ENCODE data around the gene IFNG. TPM values are rescaled to one million over a fixed set of nuclear protein-coding genes. Genes with fewer than 3 reads are reported as not detected.

The IFNG gene
- total RNA-seq, 1 donor from 2014 or later = not detected

GRCh38 chr12:68148261-68148951, 11.1 kb downstream of the IFNG start:
- Mint-ChIP-seq H3K4me1 (ENCODE audit: low read depth, unreplicated experiment) (no peaks in the 10 kb centered on the region), H3K36me3 (ENCODE audit: low read depth, unreplicated experiment) (no peaks in the 10 kb centered on the region), H3K27me3 (ENCODE audit: low read depth, unreplicated experiment) (no peaks in the 10 kb centered on the region), H3K27ac (ENCODE audit: unreplicated experiment) (no peak overlapping the region), H3K9me3 (ENCODE audit: unreplicated experiment) (peaks cover 6% of the 10 kb centered on the region), H3K4me3 (ENCODE audit: unreplicated experiment) (no peak overlapping the region)
- H3K4me3 ChIP-seq (ENCODE audit: insufficient read depth, low read depth, low read length) = no peak overlapping the region
- H3K4me2 ChIP-seq (ENCODE audit: low read length) = no peak overlapping the region
- no peaks in the 10 kb centered on the region for H3K79me2 ChIP-seq (ENCODE audit: insufficient read depth, low read length)
- H3K27ac ChIP-seq (ENCODE audit: low read depth, low read length) = no peak overlapping the region
- DNase-seq (ENCODE audit: low read depth) (no peak), FAIRE-seq (no peak)
- no peaks in the 10 kb centered on the region for H3K36me3 ChIP-seq (ENCODE audit: insufficient read depth, low read length)
- no peak for TF ChIP-seq CTCF (IDR thresholded peaks at IDR 0.05; ENCODE audit: insufficient read depth, low read depth, low read length)
- TF ChIP-seq EZH2 (IDR thresholded peaks at IDR 0.05; ENCODE audit: insufficient read depth, low read length) = no peak
- H4K20me1 ChIP-seq (ENCODE audit: insufficient read depth, low read length) = no peaks in the 10 kb centered on the region
- no peak overlapping the region for H2AFZ ChIP-seq (ENCODE audit: low read depth, low read length)
- no peaks in the 10 kb centered on the region for H3K4me1 ChIP-seq (ENCODE audit: insufficient read depth, low read length)
- H3K27me3 ChIP-seq (ENCODE audit: insufficient read depth, low read length) = peaks cover 5% of the 10 kb centered on the region
- H3K9me3 ChIP-seq (ENCODE audit: insufficient read depth, low read depth, low read length) = no peaks in the 10 kb centered on the region
- H3K9ac ChIP-seq (ENCODE audit: low read length) = no peak overlapping the region

GRCh38 chr12:68140556-68140955, 19.0 kb downstream of the IFNG start:
- H3K27ac Mint-ChIP-seq (ENCODE audit: unreplicated experiment) = no peak overlapping the region
- Histone ChIP-seq H3K27me3 (ENCODE audit: insufficient read depth, low read length) (peaks cover 8% of the 10 kb centered on the region), H3K27ac (ENCODE audit: low read depth, low read length) (no peak overlapping the region), H2AFZ (ENCODE audit: low read depth, low read length) (no peak overlapping the region), H3K4me2 (ENCODE audit: low read length) (no peak overlapping the region), H4K20me1 (ENCODE audit: insufficient read depth, low read length) (no peaks in the 10 kb centered on the region), H3K79me2 (ENCODE audit: insufficient read depth, low read length) (no peaks in the 10 kb centered on the region), H3K9me3 (ENCODE audit: insufficient read depth, low read depth, low read length) (no peaks in the 10 kb centered on the region), H3K9ac (ENCODE audit: low read length) (no peak overlapping the region), H3K4me1 (ENCODE audit: insufficient read depth, low read length) (no peaks in the 10 kb centered on the region), H3K4me3 (ENCODE audit: insufficient read depth, low read depth, low read length) (no peak overlapping the region), H3K36me3 (ENCODE audit: insufficient read depth, low read length) (no peaks in the 10 kb centered on the region)
- TF ChIP-seq EZH2 (IDR thresholded peaks at IDR 0.05; ENCODE audit: insufficient read depth, low read length) (no peak), CTCF (IDR thresholded peaks at IDR 0.05; ENCODE audit: insufficient read depth, low read depth, low read length) (no peak)
- DNase-seq (ENCODE audit: low read depth) (no peak), FAIRE-seq (no peak)
- H3K4me1 Mint-ChIP-seq (ENCODE audit: low read depth, unreplicated experiment) = no peaks in the 10 kb centered on the region
- peaks cover 5% of the 10 kb centered on the region for H3K27me3 Mint-ChIP-seq (ENCODE audit: low read depth, unreplicated experiment)
- no peaks in the 10 kb centered on the region for H3K36me3 Mint-ChIP-seq (ENCODE audit: low read depth, unreplicated experiment)
- no peaks in the 10 kb centered on the region for H3K9me3 Mint-ChIP-seq (ENCODE audit: unreplicated experiment)
- no peak overlapping the region for H3K4me3 Mint-ChIP-seq (ENCODE audit: unreplicated experiment)

- Mint-ChIP-seq H3K4me3 (ENCODE audit: unreplicated experiment) (no peak overlapping the region), H3K9me3 (ENCODE audit: unreplicated experiment) (no peaks in the 10 kb centered on the region), H3K27me3 (ENCODE audit: low read depth, unreplicated experiment) (peaks cover 5% of the 10 kb centered on the region), H3K36me3 (ENCODE audit: low read depth, unreplicated experiment) (no peaks in the 10 kb centered on the region), H3K27ac (ENCODE audit: unreplicated experiment) (no peak overlapping the region), H3K4me1 (ENCODE audit: low read depth, unreplicated experiment) (no peaks in the 10 kb centered on the region)
- no peaks in the 10 kb centered on the region for H3K4me1 ChIP-seq (ENCODE audit: insufficient read depth, low read length)
- H2AFZ ChIP-seq (ENCODE audit: low read depth, low read length) = no peak overlapping the region
- DNase-seq (ENCODE audit: low read depth) (no peak), FAIRE-seq (no peak)
- H3K79me2 ChIP-seq (ENCODE audit: insufficient read depth, low read length) = no peaks in the 10 kb centered on the region
- H3K4me2 ChIP-seq (ENCODE audit: low read length) = no peak overlapping the region
- H3K36me3 ChIP-seq (ENCODE audit: insufficient read depth, low read length) = no peaks in the 10 kb centered on the region
- TF ChIP-seq CTCF (IDR thresholded peaks at IDR 0.05; ENCODE audit: insufficient read depth, low read depth, low read length) (no peak), EZH2 (IDR thresholded peaks at IDR 0.05; ENCODE audit: insufficient read depth, low read length) (no peak)
- no peak overlapping the region for H3K9ac ChIP-seq (ENCODE audit: low read length)
- H3K27me3 ChIP-seq (ENCODE audit: insufficient read depth, low read length) = peaks cover 8% of the 10 kb centered on the region
- no peaks in the 10 kb centered on the region for H3K9me3 ChIP-seq (ENCODE audit: insufficient read depth, low read depth, low read length)
- no peak overlapping the region for H3K27ac ChIP-seq (ENCODE audit: low read depth, low read length)
- no peaks in the 10 kb centered on the region for H4K20me1 ChIP-seq (ENCODE audit: insufficient read depth, low read length)
- H3K4me3 ChIP-seq (ENCODE audit: insufficient read depth, low read depth, low read length) = no peak overlapping the region
Measured at GRCh38 chr12:68139941-68140340, 19.6 kb downstream of the IFNG start.
